Omental fat pad (tissue), 4 donors: ENCODE measurements around the gene CDK5R2. TPM values are rescaled to one million over a fixed set of nuclear protein-coding genes. Genes with fewer than 3 reads are reported as not detected.
A peak's percentile ranks its signal among the peaks of the same experiment; 100 is the strongest.
"Not testable (repeated sequence)": the region's sequence is repeated elsewhere in the genome, so short reads cannot be mapped to it uniquely, and the experiment has no call there.

Experiments used
- ATAC-seq: fragments of 150-250 bp; one replicate; pipeline ENCODE4 v1.9.1; 2016; ENCODE audit warnings: mild to moderate bottlenecking, moderate library complexity; ENCODE audit not compliant: low FRiP score
- DNase-seq: peaks from one replicate; pipeline ENCODE4 v3.0.0-alpha.2; 2019; ENCODE audit warnings: low spot score
- total RNA-seq, 4 donors: library from RNA; depleted of rRNA; stranded (reverse); fragments of >200 nt; gene quantifications; one replicate each; pipeline ENCODE4 v1.1.0, GENCODE V29; 2016
- TF ChIP-seq, protein P1 (sequence below), 3 donors: fragments of 450-650 bp; IDR thresholded peaks; one replicate each; pipeline ENCODE4 v1.5.1; 2016 to 2017; ENCODE audit warnings: antibody characterized with exemption in 3 of 3, mild to moderate bottlenecking in 3 of 3, moderate library complexity in 2 of 3

Gene CDK5R2
- not detected for total RNA-seq

DNA sequence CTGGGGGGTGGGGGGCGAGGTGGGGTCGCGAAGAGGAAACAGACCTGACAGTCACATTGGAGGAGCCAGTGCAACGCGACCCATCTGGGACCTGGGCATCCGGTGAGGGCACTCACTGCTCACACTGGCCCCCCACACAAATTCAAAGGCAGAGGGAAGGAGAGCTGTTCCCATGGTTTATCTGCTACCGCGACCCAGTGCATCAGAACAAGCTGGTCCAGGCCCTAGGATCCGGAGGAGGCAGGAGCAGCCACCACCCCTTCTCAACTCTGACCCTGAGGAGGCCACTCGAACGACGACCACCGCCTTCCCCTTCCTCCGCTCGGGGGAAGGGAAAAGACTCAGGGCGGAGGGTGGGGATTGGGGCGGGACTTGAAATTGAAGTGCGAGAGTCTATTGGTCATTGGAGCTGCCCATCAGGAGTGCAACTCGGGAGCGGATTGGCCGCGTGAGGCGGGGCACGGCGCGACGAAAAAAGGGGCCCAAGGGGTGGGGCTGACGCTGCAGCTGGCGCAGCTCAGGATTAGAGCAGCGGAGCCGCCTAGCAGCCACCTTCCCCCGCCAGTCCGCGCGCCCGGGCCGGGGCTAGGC lies at the start of gene CDK5R2:
Gene CDK5R2 (plus strand): TSS at position 526 of the 591 bp plus-strand sequence. CDS start 155 bp downstream, outside the sequence.
- DNase-seq (peak; percentile 42), ATAC-seq (peak; percentile 80)
- TF ChIP-seq, protein P1, sequence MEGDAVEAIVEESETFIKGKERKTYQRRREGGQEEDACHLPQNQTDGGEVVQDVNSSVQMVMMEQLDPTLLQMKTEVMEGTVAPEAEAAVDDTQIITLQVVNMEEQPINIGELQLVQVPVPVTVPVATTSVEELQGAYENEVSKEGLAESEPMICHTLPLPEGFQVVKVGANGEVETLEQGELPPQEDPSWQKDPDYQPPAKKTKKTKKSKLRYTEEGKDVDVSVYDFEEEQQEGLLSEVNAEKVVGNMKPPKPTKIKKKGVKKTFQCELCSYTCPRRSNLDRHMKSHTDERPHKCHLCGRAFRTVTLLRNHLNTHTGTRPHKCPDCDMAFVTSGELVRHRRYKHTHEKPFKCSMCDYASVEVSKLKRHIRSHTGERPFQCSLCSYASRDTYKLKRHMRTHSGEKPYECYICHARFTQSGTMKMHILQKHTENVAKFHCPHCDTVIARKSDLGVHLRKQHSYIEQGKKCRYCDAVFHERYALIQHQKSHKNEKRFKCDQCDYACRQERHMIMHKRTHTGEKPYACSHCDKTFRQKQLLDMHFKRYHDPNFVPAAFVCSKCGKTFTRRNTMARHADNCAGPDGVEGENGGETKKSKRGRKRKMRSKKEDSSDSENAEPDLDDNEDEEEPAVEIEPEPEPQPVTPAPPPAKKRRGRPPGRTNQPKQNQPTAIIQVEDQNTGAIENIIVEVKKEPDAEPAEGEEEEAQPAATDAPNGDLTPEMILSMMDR (IDR thresholded peaks at IDR 0.05) = no peak

DNA sequence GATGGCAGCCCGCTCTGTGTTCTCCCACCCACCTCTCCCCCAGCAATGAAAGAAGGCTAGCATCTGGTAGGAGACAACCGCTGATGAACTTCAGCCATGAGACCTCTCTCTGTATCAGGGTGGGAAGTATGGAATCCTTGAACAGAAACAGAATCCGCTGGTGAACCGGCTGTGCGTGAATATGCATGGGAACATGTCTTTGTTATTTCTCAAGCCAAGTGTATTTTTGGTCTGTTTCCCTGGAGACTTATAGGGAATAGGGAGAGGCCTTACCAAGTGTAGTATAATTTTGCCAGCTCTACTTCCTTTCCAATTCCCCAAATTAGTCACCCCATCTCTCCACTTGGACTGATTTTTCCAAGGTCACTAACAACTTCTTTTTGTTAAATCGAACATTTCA lies 48.7 kb upstream of the CDK5R2 start:
- TF ChIP-seq, protein P1 (IDR thresholded peaks at IDR 0.05) = no peak
- ATAC-seq (no peak), DNase-seq (no peak)

DNA sequence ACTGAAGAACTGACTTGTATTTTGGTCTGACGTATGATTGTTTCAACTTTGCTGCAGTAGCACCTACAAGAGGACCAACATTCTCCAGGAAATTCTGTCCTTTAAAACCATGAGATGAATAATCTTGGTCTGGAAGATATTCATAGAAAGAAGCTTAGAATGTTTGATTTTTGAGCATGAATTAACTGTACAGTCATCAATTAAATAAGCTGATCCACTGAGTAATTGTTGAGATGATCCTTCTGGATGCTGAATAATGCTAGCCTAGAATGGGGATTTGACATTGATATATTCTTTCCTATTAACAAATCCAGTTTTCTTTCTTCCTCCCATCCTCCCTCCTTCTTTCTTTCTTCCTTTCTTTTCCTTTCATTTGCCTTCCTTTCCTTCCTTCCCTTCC lies 39.0 kb upstream of the CDK5R2 start:
- ATAC-seq = no peak
- TF ChIP-seq, protein P1 (IDR thresholded peaks at IDR 0.05) = no peak
- no peak for DNase-seq

DNA sequence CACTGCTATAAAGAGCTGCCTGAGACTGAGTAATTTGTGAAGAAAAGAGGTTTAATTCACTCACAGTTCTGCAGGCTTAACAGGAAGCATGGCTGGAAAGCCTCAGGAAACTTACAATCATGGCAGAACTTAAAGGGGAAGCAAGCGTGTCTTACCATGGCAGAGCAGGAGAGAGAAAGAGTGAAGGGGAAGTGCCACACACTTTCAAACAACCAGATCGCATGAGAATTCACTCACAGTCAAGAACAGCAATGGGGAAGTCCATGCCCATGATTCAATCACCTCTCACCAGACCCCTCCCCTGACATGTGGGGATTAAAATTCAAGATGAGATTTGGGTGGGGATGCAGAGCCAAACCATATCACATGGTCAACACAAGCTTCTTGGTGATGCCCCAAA lies 34.7 kb upstream of the CDK5R2 start:
- TF ChIP-seq, protein P1 (IDR thresholded peaks at IDR 0.05) = no peak
- ATAC-seq (no peak), DNase-seq (no peak)

DNA sequence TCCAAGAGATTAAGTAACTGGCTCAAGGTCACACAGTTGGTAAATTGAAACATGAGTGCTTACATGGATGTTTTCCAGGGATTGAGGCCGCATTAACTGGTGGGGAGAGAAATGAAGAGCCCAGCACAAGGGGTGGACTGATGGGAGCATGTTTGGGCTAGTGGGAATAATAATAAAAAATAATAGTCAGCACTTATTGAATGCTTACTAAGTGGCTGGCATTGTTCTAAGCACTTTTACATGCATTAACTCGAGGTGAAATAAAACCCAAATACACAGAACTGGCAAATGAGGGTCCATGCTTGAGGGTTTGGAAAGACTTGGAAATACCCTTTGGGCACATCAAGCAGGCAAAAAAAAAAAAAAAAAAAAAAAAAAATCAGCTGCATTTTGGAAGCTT lies 34.0 kb upstream of the CDK5R2 start:
- no peak for DNase-seq
- TF ChIP-seq, protein P1 (IDR thresholded peaks at IDR 0.05) = no peak
- ATAC-seq = no peak

DNA sequence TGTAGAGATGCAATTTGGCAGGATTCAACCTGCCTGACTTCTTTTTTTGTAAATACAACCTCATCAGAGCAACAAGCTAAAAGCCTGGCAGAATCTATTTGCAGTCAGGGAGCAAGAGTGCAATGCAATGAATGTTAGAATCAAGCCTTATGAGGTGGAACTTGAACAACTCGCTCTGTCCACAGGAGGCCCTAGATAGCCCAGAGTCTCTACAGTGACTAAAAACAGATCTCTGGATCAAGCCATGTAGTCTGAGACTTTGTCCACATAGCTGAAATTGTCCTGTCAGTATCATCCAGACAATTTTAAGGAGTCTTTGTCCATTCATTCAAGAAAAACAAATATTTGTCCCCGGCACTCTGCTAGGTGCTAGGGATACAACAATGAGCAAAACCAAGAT lies 32.0 kb upstream of the CDK5R2 start:
- no peak for DNase-seq
- ATAC-seq = no peak
- TF ChIP-seq, protein P1 (IDR thresholded peaks at IDR 0.05) = no peak

DNA sequence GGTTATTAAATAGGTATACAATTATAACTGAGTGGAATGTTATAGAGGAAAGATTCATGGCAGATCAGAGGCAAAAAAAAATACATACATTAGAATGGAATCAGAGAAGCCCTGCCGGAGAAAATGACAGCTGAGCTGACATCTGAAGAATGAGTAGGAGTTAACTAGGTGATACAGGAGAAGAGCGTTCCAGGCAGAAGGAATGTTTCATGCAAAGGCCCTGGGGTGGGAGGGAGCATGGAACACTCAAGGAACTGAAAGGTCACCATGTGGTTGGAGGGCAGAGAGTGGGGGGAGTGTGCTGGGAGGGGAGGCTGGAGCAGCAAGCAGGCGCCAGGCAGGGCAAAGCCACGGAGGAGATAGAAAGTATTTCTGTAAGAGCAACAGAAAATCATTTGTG lies 31.6 kb upstream of the CDK5R2 start:
- no peak for ATAC-seq
- no peak for DNase-seq
- TF ChIP-seq, protein P1 (IDR thresholded peaks at IDR 0.05) = no peak

DNA sequence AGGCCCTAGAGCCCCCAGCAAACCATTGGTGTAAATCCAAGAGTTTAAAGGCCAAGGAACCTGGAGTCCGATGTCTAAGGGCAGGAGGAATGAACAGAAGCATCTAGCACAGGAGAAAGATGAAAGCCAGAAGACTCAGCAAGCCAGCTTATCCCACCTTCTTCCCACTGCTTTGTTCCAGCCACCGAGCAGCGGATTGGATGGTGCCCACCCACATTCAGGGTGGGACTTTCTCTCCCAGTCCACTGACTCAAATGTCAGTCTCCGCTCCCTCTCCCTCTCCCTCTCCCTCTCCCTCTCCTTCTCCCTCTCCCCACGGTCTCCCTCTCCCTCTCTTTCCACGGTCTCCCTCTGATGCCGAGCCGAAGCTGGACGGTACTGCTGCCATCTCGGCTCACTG lies 29.0 kb upstream of the CDK5R2 start:
- DNase-seq, ATAC-seq: not testable (repeated sequence)

DNA sequence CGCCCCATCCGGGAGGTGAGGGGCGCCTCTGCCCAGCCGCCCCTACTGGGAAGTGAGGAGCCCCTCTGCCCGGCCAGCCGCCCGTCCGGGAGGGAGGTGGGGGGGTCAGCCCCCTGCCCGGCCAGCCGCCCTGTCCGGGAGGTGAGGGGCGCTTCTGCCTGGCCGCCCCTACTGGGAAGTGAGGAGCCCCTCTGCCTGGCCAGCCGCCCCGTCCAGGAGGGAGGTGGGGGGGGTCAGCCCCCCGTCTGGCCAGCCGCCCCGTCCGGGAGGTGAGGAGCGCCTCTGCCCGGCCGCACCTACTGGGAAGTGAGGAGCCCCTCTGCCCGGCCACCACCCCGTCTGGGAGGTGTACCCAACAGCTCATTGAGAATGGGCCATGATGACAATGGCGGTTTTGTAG lies 27.7 kb upstream of the CDK5R2 start:
- DNase-seq, ATAC-seq: not testable (repeated sequence)
